HG02588 (cell line): ENCODE measurements around the gene URB1.
A peak's percentile ranks its signal among the peaks of the same experiment; 100 is the strongest.
"Not testable (repeated sequence)": the region's sequence is repeated elsewhere in the genome, so short reads cannot be mapped to it uniquely, and the experiment has no call there.

Experiments
- ATAC-seq: cut with Tn5 transposase; IDR thresholded peaks from one replicate; pipeline ENCODE4 v1.9.1; 2021; ENCODE audit warnings: mild to moderate bottlenecking, moderate library complexity; ENCODE audit not compliant: unreplicated experiment

URB1 gene

DNA sequence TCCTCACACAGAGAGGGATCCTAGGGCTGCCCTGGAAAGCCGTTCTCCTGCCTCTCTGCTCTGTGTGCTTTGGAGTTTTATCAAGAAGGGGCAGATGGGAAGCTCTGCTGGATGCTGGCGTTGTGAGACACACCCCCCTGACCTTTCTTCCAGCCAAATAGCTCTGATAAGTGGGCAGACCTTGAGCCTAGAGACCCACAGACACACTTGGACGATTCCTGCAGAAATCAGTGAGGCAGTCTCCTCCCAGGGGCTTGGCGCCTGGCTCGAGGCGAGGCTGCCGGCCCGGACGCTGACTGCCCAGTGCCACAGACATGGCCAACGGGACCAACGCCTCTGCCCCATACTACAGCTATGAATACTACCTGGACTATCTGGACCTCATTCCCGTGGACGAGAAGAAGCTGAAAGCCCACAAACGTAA is 94.1 kb downstream of the URB1 start, which contains the start of gene MRAP:
TSS of gene MRAP (plus strand) at position 198 of the 424 bp plus-strand sequence. CDS start at position 315, 117 bp downstream.
- no peak for ATAC-seq

DNA sequence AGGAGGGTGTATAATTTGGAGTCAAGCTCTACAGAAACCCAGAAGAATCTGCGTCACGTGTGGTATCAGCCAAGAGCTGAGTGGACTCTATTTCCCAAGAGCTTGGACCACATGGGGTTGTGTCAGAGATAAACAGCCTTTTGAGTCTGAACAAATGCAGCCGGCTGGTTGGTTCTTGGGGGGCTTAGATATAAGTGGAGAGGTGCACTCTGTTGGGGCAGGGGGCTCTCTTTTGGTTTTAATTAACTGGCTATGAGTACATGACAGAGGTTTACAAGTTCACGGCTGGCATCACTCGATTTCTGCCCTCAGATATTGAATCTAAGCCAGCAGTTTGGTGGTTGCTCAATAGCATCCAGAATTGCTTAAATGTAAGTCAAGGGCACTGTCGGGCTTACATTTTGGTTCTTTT is 94.7 kb downstream of the URB1 start:
- no peak for ATAC-seq

DNA sequence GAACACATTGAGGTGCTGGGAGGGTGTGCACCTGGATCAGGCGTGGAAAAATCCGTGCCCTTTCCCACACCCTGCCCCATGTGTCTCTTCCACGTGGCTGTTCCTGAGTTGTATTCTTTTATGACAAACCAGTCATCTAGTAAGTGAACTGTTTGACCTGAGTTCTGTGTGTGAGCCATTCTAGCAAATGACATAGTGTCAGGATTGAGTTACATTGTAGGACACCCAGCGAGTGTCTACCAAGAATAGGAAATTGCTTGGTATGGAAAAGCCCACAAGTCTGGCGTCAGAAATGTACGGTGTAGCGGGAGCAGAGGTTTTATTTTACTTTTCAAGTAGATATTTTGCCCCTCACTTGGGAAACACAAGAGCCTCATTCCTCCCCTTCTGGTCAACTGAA is 95.4 kb downstream of the URB1 start:
- ATAC-seq, result no peak

- ATAC-seq, result no peak
These were observed 107.3 kb downstream of the URB1 start for GRCh38 chr21:32285476-32285875.

DNA sequence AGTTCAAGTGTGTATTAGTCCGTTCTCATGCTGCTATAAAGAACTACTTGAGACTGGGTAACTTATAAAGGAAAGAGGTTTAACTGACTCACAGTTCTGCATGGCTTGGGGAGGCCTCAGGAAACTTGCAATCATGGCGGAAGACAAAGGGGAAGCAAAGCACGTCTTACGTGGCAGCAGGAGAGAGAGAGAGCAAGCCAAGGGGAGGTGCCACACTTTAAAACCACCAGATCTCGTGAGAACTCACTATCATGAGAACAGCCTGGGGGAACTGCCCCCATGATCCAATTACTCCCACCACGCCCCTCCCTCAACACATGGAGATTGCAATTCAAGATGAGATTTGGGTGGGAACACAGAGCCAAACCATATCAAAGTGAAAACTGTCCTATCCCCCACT is 109.8 kb downstream of the URB1 start:
- ATAC-seq, result no peak

DNA sequence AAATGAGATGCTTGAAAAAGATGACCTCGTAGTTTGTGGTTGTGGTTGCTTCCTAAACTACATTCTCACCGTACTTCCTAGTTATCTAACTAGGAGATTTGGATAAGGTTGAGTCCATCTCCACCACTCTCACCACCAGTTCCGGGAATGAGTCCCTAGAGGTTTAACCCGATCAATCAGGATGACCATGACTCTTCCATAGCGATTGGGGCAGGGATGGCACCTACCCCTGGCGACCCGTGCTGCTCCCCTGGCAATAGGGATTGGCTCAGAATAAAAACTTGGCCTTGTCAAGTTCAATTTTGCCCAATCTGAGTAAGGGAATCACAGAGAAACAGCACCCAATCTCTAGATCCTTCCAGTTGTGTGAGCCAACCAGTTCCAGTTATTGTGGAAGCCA is 111.3 kb downstream of the URB1 start:
- ATAC-seq, result no peak

GRCh38 chr21:32279377-32279680 is 113.5 kb downstream of the URB1 start:
- no peak for ATAC-seq

DNA sequence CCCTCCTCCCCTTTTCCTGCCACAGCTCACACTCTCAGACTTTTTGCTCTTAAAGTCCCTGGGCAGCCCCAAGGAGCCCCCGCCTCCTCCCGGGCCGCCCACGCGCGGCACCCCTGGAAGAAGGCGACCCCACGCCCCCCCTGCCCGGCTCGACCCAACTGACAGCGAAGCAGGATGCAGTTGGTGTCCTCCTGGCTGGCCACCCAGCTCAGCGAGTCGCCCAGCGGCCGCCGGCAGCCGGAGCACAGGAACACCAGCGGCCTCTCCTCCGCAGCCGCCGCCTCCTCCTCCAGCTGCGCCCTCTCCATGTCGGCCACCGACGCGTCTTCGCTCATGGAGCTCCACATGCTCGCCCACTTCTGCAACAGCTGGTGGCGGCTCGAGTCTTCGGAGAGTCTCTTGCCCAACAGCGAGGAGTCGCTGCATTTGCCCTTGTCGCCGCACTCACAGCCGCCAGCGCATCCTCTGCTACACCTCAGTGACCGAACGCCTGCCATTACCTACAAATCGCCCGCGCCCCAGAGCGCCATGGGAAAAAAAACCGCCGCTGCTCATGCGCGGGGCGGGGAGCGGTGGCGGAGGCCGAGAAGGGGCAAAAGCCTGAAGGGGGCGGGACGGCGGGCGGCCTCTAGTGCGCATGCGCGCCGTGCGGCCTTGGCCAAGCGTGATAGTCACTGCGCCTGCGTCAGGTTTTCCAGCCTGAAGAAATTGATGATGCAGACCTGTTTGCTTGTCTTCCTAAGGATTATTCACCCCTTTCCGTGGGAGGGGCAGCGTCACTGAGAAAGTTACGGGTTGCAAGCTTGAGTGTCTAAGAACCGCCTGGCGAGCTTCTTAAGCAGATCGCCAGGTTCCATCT is 114.1 kb downstream of the URB1 start, which contains the start of gene MIS18A:
TSS of gene MIS18A (minus strand) at position 532 of the 859 bp plus-strand sequence. CDS start at position 497, 35 bp downstream.
- peak; percentile 94 for ATAC-seq

GRCh38 chr21:32278103-32278502 is 114.7 kb downstream of the URB1 start:
- no peak for ATAC-seq

GRCh38 chr21:32276671-32277070 is 116.1 kb downstream of the URB1 start:
- no peak for ATAC-seq

DNA sequence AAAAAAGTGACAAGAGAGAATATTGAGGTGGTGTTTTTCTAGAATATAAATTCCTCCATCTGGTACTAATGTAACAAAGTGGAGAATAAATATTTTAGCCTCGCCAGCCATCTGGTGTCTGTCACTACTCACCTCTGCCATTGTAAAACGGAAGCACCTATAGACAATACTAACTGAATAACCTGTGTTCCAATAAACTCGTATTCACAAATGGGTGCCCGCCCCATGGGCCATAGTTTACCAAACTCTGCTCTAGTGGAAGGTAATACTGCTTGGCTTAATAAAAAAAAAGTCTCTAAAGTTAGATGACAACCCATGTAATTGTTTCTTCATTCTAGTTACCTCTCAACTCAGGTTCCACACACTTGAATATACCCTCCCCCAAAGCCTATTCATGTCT is 122.1 kb downstream of the URB1 start:
- ATAC-seq, result no peak

DNA sequence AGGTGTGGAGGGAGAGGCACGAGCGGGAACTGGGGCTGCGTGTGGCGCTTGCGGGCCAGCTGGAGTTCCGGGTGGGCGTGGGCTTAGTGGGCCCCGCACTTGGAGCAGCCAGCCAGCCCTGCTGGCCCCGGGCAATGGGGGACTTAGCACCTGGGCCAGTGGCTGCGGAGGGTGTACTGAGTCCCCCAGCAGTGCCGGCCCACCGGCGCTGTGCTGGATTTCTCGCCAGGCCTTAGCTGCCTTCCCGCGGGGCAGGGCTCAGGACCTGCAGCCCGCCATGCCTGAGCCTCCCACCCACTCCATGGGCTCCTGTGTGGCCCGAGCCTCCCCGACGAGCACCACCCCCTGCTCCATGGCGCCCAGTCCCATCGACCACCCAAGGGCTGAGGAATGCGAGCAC is 127.5 kb downstream of the URB1 start:
- not testable (repeated sequence) for ATAC-seq

DNA sequence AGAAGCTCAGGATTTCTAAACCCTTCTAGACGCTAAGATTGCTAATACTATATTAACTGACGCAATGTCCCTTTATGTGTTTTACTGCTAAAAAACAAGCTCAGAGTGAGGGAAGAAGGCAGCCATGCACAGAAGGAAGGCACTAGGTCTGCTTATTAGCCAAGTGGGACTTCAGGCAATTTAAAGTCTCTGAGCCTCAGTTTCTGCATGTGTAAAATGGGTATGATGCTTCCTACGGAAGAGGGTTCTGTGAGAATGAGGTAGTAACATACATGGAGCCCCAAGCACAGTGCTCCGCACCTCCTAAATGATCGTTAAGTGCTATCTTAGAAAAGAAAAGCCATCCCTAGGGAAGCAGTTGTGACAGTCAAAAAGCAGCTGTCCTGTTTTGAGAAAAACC is 130.9 kb downstream of the URB1 start:
- ATAC-seq, result no peak
